WI38 (cell line): Measurements from ENCODE around the gene MRE11.

Experiments used
- H3K4me3 ChIP-seq: 2 replicates; pipeline ENCODE4 v1.5.1; 2011; ENCODE audit warnings: low read depth, mild to moderate bottlenecking, control low read depth, low read length
- TF ChIP-seq, protein P1 (sequence below): IDR thresholded peaks from 2 replicates; pipeline ENCODE4 v1.5.1; 2012; ENCODE audit warnings: low read depth, mild to moderate bottlenecking, control low read depth, low read length

Gene MRE11

DNA sequence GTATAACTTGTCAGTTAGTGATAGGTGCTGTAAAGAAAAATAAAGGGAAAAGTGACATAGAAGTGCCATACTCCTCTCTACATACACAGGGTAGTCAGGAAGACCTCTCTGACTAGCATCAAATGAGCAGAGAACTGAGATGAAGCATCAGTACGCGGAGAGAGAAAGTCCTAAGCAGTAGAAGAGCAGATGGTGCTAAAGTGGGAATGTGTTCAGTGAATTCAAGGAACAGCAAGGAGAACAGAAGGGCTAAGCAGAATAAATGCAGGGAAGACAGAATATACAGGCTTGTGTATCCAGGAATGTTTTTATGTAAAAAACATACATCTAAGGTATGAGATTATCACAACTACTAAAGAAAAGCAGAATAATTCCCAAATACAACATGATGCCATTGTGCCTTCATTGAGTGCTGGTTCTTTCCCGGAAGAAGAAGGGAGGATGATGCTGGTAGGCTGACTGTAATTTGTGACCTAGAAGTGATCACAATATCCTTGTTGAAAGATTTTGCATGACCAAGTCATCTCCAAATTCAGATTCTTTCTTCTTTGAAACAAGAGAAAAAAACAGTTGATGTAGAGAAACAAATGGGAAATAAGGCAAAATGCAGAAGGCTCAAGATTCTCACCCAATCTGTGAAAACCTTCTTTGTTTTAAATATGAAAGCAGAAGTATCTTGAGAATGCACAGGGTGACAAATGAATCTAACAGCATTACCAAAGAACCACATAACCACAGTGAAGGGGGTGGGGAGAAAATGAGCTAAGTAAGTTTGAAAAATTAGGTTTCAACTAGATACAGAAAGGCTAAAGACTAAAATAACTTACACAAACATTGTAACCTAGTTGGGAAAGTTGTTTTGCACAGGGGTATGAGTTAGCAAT, 20.5 kb downstream of the MRE11 start:
- TF ChIP-seq, protein P1, sequence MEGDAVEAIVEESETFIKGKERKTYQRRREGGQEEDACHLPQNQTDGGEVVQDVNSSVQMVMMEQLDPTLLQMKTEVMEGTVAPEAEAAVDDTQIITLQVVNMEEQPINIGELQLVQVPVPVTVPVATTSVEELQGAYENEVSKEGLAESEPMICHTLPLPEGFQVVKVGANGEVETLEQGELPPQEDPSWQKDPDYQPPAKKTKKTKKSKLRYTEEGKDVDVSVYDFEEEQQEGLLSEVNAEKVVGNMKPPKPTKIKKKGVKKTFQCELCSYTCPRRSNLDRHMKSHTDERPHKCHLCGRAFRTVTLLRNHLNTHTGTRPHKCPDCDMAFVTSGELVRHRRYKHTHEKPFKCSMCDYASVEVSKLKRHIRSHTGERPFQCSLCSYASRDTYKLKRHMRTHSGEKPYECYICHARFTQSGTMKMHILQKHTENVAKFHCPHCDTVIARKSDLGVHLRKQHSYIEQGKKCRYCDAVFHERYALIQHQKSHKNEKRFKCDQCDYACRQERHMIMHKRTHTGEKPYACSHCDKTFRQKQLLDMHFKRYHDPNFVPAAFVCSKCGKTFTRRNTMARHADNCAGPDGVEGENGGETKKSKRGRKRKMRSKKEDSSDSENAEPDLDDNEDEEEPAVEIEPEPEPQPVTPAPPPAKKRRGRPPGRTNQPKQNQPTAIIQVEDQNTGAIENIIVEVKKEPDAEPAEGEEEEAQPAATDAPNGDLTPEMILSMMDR, result no peak
- H3K4me3 ChIP-seq, result no peak overlapping the region

DNA sequence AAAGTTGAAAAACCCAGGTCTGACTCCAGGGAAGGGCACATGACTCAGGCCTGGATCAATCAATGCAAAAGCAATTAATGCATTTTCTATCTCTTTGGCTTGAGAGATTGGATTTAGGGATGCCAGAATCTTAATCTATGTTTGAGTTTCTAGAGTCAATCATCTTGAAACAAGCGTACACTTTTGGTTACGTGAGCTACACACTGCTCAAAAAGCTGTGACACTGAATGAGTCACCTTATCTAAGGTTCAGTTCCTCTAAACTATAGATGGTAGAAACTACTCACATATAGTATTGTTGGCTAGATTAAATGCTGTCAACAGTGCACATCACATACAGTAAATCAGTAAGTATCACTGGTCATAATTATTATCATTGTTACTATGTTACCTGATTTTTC, 24.2 kb downstream of the MRE11 start:
- TF ChIP-seq, protein P1, result no peak
- H3K4me3 ChIP-seq, result no peak overlapping the region

DNA sequence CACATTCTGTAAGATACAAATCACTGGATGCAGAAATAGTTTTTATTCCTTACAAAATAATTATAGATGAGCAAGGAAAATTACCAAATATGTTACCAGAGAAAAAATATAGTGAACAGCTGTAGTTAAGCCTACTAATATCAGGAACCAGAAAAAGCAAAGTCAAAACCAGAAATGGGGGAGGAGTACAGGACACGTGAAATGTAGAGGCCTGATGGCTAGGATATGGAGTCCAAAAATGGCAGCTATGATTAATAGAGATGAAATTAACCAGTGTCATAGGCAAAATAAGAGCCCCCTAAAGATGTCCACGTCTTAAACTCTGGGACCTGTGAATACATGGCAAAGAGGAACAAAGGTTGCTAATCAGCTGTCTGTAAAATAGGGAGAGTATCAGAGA, 34.1 kb downstream of the MRE11 start:
- no peak overlapping the region for H3K4me3 ChIP-seq
- TF ChIP-seq, protein P1, result no peak

DNA sequence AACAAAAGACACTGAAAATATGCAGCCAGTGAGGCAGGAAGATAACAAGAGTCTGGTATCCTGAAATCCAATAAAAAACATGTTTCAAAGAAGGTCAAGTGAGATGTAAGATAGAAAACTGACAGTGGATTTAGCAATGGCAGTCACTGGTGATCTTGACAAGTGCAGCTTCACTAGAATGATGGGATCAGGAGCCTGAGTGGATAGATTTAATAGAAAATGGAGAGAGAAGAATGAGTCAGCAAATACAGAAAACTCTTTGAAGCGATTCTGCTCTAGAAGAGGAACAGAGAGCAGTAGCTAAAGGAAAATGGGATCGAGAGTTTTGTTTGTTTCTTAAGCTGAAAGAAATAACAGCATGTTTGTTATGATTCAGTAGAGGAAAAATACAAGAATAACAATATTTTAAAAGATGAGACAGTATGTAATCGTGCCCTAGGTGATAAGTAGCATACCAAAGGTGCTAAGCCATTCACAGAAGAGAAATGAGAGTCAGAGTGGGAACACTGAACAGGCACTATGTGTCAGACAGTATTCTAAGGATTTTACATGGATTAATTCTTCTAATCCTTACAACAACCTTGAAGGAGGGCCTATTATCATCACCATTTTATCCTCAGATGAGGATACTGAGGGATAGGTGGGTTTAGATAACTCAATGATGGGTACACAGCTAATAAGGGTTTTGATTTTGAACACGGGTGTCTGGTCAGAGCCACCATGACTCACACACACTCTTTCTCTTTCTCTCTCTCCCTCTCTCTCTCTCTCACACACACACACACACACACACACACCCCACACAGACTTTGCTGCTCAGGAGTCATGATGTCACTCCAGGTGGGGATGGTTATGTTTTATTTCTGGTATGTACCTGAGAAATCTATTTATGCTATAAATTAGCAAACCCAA, 36.3 kb downstream of the MRE11 start:
- H3K4me3 ChIP-seq, result no peak overlapping the region
- TF ChIP-seq, protein P1, result no peak

DNA sequence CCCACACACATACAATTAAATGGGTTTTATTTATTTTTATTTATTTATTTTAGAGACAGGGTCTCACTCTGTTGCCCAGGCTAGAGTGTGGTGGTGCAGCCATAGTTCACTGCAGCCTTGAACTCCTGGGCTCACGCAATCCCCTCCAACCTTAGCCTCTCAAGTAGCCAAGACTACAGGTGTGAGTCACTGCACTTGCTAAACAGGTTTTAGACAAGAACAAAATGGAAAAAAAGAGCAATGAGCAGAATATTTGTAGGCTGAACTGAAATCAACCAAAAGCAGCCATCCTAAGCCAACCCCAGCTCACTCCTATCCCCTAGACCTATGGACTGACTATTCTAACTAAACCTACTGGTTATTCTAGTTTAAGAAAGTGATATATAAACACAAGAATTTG, 37.8 kb downstream of the MRE11 start:
- H3K4me3 ChIP-seq, result no peak overlapping the region
- TF ChIP-seq, protein P1, result no peak

DNA sequence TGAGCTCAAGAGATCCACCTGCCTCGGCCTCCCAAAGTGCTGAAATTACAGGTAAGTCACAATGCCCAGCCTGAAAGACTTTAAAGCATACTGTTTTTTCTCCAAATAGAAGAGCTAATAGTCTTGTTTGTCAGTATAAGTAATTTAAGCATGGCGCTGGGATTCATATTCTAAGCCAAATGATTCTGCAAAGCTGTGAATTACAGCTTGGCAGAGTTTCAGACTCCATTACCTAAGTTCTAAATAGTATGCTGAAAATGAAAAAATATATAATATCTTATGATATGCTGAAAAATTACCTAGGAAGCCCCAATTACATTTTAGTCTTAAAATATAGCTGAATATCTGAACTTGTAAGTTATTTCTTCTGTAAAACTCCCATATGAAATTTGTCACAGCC, 39.3 kb downstream of the MRE11 start:
- H3K4me3 ChIP-seq, result no peak overlapping the region
- TF ChIP-seq, protein P1, result no peak
